Endometrial microvascular endothelial cells (primary cell): ENCODE results near the gene CELA2A. TPM values are rescaled to one million over a fixed set of nuclear protein-coding genes. Genes with fewer than 3 reads are reported as not detected.

ENCODE experiments used
- in situ Hi-C: cut with HindIII; loops from 2 replicates; pipeline ENCODE4 v1.10.0; 2017; ENCODE audit warnings: low sequenced_read_pairs, low pct_unique_long_range_greater_than_20kb; ENCODE audit errors: inconsistent ontology term
- total RNA-seq: library from RNA; depleted of rRNA; stranded (reverse); fragments of >200 nt; gene quantifications from one replicate; pipeline ENCODE4 v1.2.3, GENCODE V29; 2015; ENCODE audit errors: inconsistent ontology term

The CELA2A gene
- total RNA-seq, 1 donor from 2014 or later = not detected

DNA sequence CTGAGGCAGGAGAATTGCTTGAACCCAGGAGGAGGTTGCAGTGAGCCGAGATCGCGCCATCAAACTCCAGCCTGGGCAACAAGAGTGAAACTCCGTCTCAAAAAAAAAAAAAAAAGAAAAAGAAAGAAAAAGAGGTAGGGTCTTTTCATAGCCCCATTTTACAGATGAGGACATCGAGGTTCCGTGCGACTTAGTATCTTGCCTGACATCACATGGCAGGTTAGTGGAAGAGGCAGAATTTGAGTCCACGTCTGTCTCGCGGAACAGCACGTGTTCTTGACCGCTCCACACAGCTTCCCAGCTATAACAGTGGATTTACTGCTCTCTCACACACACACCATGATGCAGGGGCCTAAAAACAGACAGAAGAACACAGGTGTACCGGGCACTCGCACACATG lies 17.2 kb upstream of the CELA2A start:
- in situ Hi-C loops = no loop called here

DNA sequence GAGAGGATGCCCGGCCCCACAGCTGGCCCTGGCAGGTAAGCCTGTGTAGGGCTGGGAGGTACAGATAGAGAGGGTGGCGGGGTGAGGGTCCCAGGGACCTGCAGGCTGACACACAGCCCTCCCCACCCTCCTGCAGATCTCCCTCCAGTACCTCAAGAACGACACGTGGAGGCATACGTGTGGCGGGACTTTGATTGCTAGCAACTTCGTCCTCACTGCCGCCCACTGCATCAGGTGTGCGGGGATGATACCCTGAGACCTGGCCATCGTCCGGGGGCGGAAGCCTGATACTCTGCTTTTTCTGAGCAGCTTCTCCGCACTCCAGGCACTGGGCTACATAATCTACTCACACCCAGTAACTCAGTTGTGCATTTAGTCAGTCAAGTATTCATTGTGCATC lies 16.2 kb upstream of the CELA2A start:
- in situ Hi-C loops = loop anchor here (10.0 kb wide), 1 partner anchor 106 kb away; no protein-coding TSS in a partner anchor

DNA sequence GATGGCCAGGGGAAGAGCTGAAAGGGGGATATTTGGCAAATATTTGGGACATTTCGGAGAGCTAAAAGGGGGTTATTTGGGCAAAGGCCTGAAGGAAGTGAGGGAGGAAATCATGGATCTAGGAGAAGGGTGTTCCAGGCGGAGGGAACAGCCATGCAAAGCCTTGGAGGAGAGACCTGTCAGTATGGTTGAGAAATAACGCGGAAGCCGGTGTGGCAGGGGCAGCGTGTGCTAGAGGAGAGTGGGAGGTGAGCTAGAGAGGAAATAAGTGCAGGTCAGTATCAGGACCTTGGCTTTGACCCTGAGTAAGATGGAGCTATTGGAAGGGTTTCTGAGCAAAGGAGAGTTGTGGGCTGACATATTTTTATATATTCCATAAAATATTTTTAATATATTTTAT lies 15.3 kb upstream of the CELA2A start:
- in situ Hi-C loops = loop anchor here (10.0 kb wide), 1 partner anchor 106 kb away; no protein-coding TSS in a partner anchor

DNA sequence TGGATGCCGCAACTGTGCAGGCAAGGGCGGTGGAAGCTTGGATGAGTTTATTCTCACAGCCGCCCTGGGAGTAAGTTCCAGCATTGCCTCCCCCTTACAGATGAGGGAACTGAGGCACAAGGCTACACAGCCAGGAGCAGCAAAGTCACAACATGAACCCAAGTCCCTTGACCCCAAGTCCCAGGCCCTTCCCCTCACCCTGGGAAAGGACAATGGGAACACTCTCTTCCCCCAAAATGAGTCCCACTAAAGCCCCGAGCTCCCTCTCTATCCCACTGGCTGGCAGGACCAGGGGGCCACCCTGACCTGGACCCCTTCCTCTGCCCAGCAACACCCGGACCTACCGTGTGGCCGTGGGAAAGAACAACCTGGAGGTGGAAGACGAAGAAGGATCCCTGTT lies 14.4 kb upstream of the CELA2A start:
- in situ Hi-C loops = loop anchor here (10.0 kb wide), 1 partner anchor 107 kb away; no protein-coding TSS in a partner anchor

DNA sequence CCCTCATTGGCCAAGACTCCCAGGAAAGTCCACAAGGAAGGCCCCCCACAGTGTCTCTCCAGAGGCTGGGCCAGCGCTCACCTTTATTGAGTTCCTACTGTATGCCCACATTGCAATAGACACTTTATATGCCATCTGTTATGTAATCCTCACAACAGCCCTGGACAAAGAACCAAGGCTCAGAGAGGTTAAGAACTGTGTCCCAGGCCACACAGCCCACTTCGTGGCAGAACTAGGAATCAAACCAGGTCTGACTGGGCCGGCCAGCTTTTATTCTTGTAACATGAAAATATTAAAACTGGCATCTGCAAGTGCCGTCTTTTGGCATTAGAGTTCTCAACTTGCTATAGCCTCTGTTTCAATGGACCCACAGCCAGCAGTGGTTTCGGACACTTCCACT lies 13.8 kb upstream of the CELA2A start:
- in situ Hi-C loops = loop anchor here (10.0 kb wide), 1 partner anchor 108 kb away; no protein-coding TSS in a partner anchor

DNA sequence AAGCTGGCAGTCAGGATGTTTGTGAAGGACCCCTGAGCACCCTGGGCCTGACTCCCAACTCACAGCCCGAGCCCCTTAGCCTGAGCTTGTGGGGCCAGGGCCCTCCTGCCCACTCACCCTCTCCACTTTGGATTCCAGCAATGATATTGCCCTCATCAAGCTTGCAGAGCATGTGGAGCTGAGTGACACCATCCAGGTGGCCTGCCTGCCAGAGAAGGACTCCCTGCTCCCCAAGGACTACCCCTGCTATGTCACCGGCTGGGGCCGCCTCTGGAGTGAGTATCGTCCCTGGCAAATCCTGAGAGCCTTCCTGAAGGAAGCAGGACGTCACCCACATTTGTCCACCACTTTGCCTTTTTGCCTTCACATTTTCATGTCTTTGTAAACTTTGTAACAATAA lies 13.3 kb upstream of the CELA2A start:
- in situ Hi-C loops = loop anchor here (10.0 kb wide), 1 partner anchor 108 kb away; no protein-coding TSS in a partner anchor

DNA sequence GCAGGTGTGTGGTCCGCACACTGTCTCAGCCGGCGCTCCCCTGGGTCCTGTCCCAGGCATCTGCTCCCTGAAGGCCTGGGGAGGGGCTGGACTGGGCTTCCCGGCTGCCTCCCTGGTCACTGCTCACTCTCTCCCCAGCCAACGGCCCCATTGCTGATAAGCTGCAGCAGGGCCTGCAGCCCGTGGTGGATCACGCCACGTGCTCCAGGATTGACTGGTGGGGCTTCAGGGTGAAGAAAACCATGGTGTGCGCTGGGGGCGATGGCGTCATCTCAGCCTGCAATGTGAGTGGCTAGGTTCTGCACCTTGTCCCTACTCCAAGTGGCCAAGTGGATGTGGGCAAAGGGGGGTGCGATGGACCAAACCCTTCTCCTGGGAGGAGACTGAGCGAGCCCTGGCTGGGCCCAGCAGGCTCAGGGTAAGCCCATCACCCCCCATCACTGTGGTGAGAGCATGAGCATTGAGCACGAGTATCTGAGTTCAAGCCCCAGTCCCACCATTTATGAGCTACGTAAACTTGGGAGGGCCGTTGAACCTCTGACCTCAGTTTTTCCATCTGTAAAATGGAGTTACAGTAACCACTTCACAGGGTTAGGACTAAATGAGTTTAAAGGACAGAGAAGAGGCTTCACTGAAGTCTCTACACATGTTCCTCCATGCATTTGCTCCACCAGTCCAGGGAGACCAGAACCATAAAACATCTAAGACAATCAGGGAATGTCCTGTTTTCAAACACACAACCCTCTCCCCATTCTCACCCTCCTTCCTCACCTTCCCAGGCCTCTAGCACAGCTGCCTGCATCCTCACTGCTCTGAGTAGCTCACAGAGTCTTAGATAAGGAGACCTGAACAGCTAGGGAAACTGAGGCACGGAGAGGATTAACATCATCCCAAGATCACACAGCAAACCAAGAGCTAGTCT lies 11.8 kb upstream of the CELA2A start:
- in situ Hi-C loops = loop anchor here (10.0 kb wide), 1 partner anchor 110 kb away; no protein-coding TSS in a partner anchor

DNA sequence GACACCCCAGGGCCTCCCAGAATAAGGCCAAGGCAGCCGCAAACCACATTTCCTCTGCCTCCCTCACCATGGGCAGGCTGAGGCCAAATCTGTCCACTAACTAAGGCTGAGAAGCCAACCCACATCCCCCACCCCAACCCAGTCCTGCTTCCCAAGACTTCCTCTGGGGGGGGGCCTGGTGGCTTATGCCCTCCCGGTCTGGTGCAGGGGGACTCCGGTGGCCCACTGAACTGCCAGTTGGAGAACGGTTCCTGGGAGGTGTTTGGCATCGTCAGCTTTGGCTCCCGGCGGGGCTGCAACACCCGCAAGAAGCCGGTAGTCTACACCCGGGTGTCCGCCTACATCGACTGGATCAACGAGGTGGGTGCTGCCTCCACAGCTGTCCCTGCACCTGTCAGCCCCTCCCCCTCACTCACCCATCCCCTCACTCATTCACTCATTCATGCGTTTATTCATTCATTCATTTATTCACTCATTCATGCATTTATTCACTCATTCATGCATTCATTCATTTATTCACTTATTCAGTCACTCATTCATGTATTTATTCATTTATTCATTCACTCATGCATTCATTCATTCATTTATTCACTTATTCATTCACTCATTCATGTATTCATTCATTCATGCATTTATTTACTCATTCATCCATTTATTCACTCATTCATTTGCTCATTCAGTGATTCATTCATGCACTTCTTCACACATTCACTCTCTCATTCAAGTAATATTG lies 11.0 kb upstream of the CELA2A start:
- in situ Hi-C loops = loop anchor here (10.0 kb wide), 1 partner anchor 111 kb away; no protein-coding TSS in a partner anchor

DNA sequence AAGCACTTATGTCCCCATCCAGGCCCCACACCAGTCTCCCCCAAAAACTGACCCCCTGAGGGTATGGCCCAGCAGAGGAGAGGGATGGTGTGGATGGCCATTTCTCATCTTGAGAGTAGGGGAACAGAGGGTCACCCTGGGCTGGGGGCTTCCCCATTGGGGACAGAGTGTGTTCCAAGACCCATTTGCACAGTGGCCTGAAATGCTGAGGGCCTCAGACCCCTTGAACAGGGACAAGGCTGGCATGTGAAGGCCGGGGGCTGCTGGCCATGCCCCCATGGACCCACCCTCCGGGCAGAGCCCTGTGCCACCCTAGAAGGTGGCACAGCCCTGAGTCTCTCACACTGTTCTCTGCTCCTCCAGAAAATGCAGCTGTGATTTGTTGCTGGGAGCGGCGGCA lies 10.3 kb upstream of the CELA2A start:
- in situ Hi-C loops = loop anchor here (10.0 kb wide), 1 partner anchor 111 kb away; no protein-coding TSS in a partner anchor

DNA sequence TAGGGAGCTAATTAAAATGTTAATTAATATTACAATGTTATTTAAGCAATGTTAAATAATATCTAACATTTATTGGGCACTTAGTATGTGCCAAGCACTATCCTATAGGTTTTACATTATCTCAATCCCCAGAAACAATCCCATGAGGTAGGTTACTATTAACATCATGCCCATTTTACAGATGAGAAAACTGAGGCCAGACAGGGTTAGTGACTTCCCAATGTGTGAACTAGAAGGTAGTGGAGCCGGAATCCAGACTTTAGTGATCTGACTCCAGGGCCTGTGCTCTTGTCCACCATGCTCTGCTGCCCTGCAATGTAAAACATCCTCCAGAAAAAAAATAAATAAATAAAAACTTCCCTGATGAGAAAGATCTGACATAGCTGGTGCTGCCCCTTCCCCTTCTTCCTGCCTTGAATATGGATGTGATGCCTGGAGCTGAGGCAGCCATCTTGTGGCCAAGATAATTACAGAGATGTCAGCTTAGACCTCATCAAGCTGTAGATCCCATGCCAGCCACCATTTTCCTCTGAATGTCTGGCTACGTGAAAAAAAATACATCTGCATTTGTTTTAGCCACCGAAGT lies 7.6 kb upstream of the CELA2A start:
- in situ Hi-C loops = loop anchor here (10.0 kb wide), 1 partner anchor 114 kb away; no protein-coding TSS in a partner anchor

DNA sequence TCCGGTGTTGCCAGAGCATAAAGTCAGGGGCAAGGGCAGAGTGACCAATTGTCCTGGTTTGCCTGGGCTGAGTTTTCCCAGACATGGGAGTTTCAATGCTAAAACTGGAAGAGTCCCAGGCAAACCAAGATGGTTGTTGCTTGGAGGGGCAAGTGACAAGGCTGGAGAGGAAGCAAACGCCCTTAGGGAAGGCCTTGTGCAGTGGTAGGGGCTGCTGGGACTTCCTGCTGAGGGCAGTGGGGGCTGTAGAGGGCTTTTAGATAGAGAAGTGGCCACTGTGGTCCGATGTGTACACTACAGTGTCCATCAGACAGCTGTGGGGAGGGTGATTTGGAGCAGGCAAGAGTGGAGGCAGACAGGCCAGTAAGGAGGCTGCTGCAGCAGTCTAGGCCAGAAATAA lies 7.0 kb upstream of the CELA2A start:
- in situ Hi-C loops = loop anchor here (10.0 kb wide), 1 partner anchor 115 kb away; no protein-coding TSS in a partner anchor

DNA sequence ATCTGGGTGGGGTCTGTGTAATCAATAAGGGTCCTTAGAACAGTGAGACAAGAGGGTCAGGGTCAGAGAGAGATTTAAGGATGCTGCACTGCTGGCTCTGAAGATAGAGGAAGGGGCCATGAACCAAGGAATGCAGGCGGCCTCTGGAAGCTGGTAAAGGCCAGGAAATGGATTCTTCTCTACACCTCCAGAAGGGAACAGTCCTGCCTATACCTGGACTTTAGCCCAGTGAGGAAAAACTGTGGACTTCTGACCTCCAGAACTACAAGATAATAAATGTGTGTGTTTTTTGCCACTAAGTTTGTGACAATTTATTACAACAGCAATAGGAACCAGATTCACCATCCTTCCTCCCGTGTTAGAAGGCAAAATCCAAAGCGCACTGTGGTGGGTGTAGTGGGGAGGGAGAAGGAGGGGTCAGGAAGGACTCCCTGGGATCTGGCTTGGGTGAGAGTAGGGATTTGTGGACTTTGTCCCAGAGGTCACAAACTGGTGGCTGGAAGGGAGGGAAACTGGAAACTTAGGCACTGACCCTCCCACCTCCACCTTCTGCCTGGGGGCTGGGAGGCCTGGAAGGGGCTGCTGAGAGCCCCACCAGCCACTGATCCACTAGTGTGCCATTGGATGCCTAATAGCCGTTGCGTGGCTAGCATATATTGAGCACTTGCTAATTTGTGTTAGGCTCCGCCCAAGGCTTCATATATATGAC lies 5.4 kb upstream of the CELA2A start:
- in situ Hi-C loops = no loop called here

DNA sequence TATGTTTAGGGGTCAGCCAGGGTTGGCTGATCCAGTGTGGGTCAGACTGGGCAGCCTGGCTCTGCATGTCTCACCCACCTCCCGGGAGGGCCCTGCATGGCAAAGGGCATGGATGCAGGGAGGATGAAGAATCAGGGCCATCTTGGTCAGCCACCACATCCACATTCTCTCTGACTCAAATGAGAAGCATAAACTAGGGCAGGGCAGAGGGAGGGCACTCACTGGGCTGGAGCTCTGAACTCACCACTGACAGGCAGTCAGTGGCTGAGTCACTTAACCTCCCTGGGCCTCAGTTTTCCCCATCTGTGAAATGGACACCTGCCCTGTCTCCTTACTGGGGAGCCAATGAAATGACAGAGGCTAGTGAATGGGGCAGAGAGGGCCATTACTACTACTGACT lies 4.3 kb upstream of the CELA2A start:
- in situ Hi-C loops = no loop called here

DNA sequence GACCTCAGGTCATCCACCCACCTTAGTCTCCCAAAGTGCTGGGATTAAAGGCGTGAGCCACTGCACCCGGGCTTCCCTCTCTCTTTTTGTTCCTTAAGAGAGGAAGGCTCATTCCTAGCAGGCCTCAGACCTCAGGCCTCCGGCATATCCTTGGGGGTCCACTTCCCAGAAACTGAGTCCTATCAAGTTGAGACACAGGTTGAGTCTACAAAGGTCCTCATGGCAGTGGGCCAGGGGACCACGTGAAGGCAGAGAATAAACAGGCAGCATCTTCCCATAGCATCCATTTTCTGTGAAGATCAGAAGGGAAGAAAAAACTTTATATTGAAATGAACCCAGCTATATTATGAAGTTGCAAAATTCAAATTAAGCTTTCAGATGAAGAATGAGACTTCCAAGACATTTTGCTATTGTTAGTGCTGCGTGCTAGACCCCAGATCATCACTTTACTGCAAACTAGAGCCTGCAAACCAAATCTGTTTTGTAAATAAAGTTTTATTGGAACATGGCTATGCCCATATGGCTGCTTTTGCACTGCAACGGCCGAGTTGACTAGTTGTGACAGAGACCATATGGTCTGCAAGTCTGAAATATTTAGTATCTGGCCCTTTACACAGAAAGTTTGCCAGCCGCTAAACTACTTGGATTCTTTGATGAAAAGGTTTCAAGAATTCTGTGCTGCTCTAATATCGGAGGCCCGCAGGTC lies 3.5 kb upstream of the CELA2A start:
- in situ Hi-C loops = no loop called here

DNA sequence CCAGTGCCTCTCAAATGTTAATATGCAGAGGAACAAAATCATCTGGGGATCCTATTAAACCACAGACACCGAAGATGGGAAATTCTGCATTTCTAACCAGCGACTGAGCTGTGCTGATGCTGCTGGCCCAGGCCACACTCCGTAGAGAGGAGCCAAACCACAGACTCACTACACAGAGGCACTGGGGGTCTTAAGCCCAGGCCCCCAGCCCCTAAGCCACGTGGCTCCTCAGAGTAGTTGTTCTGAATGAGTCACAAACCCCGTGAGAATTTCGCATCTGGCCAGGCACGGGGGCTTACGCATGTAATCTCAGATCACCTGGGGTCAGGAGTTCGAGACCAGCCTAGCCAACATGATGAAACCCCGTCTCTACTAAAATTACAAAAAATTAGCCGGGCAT lies 2.8 kb upstream of the CELA2A start:
- in situ Hi-C loops = no loop called here

DNA sequence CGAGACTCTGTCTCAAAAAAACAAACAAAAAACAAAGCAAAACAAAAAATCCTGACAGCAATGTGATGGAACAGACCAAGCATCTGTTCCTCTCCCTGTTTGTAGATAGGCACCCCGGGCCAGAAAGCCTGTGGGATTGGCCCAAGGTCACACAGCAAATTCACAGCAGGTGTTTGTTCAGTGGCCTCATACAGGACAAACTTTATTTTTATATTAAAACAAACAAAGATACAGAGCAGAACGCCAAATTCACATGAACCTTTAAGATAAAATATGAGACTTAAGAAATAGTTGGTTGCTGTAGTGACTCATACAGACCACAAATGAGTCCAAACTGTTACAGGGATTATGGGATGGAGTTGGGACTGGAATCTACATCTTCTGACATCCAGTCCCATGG lies 2.3 kb upstream of the CELA2A start:
- in situ Hi-C loops = no loop called here

DNA sequence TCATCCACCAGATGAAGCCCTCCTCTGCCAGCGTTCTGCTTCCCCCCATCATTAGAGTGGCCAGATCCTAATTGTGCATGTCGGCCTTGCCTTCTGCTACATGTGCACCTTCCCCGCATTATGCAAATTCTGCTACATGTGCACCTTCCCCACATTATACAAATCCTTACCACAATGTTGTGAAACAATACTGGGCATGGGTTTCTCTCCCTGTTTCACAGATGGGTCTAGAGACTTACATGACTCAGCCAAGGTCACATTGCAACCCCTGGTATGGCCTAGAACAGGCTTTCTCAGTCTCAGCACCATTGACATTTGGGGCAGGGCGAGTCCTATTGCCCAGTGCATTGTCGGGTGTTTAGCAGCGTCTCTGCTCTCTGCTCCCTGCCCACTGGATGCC lies 1.0 kb upstream of the CELA2A start:
- in situ Hi-C loops = no loop called here

DNA sequence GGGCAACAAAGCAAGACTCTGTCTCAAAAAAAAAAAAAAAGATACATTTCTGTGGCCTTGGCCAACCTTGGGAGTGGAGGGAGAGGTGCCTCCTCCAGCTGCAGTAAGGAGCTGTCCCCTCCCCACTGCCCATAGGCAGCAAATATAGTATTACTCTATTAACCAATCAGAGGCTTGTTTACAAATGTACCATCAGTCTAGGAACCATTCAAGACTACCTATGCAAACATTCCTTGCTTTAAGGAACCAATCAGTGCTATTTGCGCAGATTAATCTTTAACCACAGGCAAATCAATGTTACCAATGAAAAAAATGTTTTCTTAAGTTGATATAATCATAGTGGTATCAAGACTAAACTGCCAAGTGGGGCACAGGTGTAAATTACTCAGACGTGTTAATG lies 1.1 kb downstream of the CELA2A start:
- in situ Hi-C loops = no loop called here
